LNCAP (cell line): ENCODE results near the gene DCAF8.

Source experiments
- TF ChIP-seq, protein P1 (sequence below): fragments of 450-650 bp; IDR thresholded peaks from 2 replicates; pipeline ENCODE4 v1.5.1; 2017; ENCODE audit warnings: mild to moderate bottlenecking

The DCAF8 gene

DNA sequence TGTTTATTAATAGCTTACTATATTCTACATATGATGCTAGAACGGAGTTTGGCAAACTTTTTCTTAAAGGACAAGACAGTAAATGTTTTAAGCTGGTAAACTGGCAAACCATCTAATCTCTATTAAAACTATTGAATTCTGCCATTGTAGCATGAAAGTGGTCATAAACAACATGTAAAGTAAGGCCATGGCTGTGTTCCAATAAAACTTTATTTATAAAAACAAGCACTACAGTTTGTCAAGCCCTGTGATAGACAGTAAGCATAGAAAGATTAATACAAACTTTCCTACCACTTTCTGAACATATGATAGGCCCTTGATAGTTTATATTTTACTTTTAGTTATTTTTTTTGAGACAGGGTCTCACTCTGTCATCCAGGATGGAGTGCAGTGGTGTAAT is 34.8 kb downstream of the DCAF8 start:
- TF ChIP-seq, protein P1, sequence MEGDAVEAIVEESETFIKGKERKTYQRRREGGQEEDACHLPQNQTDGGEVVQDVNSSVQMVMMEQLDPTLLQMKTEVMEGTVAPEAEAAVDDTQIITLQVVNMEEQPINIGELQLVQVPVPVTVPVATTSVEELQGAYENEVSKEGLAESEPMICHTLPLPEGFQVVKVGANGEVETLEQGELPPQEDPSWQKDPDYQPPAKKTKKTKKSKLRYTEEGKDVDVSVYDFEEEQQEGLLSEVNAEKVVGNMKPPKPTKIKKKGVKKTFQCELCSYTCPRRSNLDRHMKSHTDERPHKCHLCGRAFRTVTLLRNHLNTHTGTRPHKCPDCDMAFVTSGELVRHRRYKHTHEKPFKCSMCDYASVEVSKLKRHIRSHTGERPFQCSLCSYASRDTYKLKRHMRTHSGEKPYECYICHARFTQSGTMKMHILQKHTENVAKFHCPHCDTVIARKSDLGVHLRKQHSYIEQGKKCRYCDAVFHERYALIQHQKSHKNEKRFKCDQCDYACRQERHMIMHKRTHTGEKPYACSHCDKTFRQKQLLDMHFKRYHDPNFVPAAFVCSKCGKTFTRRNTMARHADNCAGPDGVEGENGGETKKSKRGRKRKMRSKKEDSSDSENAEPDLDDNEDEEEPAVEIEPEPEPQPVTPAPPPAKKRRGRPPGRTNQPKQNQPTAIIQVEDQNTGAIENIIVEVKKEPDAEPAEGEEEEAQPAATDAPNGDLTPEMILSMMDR: no peak

DNA sequence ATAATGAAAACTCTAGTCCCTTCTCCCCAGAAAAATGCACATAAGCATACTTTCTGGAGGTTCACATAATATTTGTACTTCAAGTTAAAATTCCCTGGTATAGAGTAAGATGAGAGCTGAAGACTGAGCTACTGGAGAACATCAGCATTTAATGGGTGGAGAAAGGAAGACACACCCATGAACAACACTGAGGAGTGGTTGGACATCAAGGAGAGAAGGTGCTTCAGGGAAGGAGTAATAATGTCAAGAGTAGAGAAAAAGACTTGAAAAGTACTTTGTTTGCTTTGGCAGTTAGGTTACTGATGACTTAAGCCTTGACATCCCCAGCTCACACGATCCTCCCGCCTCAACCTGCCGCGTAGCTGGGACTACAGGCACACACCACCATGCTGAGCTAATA is 35.3 kb downstream of the DCAF8 start:
- TF ChIP-seq, protein P1: no peak

- TF ChIP-seq, protein P1: no peak
Measured at GRCh38 chr1:160226623-160227022, 35.7 kb downstream of the DCAF8 start.

- TF ChIP-seq, protein P1: no peak
Measured at GRCh38 chr1:160225345-160225744, 37.0 kb downstream of the DCAF8 start.

DNA sequence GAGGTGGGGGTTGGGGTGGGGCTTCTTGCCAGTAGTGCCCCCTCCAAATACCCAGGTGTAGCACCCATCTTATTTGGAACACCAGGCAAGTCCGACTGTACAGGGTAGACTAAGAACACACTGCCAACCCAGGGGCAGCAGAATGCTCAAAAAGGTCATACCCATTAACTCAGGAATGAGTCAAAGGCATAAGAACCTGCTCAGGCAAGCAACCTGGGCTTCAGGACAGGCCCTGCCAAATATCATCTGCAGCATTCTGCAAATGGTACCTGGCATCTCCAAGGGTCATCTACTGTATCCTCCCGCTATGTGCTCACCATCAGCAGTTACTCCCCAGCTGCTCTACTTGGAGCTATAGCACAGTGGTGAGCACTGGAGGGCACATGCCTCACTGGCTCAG is 37.7 kb downstream of the DCAF8 start:
- TF ChIP-seq, protein P1: no peak

DNA sequence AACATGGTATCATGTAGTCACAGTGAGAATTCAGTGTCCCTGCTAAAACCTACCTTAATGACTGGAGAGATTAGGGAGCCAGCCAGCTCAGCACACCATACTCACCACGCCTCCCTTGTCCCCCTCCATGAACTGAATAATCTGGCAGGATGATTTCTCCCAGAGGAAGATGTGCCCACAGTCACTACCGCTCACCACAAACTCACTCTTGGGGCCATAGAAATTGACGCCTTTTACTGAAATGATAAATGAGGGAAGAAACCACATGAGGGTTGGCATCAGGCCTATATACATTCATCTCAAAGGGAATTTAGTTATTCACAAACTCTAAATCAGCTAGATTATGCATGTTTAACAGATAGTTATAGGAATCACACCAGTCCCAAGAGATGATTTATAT is 39.8 kb downstream of the DCAF8 start:
- TF ChIP-seq, protein P1: no peak

DNA sequence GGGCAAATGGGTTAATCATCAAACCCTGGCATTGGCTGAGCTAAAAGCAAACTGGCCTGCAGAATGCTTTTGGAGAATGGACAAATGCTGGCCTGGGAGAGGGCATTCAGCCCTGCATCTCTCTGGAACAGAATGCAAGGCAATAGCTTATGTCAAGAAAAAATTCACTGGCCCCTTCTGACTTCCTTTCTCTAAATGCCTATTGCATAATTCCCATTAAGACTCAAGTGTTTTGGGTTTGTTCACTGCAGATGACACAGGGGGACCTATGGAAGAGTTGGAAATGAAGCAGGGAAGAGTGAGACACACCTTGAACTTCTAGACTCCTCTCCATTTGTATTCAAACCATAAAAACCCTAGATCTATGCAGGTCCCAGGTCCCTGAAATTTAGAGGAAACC is 41.3 kb downstream of the DCAF8 start:
- TF ChIP-seq, protein P1: no peak

DNA sequence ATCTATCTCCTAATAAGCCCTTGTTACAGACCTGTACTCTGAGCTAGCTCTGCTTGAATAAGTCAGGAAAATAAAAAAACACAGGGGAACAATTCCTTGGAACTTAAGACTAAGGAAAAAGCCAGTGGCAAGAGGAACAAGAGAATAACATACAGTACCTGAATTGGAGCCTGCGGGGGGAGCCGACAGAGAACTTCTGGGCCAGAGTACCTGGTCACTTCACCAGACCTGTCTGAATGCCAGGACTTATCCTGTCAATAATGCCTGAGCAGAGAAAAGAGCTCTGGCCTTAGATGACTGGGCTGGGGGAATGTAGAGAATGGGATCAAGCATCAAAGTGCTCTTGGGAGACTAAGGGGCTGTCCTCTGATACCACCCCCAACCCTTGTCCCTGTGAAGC is 42.0 kb downstream of the DCAF8 start:
- TF ChIP-seq, protein P1: no peak
